Embryonic facial prominence (tissue), 1 donor: ENCODE results near the gene ATP5MG.
A peak's percentile ranks its signal among the peaks of the same experiment; 100 is the strongest.
"Not testable (repeated sequence)": the region's sequence is repeated elsewhere in the genome, so short reads cannot be mapped to it uniquely, and the experiment has no call there.

ENCODE experiments used
- DNase-seq: peaks from one replicate; pipeline ENCODE4 v3.0.0-alpha.2; 2016; ENCODE audit errors: extremely low spot score

Gene ATP5MG

GRCh38 chr11:118406599-118407166 lies 5.3 kb downstream of the ATP5MG start:
- DNase-seq = no peak

GRCh38 chr11:118410055-118410745 lies 8.8 kb downstream of the ATP5MG start:
- no peak for DNase-seq

GRCh38 chr11:118411530-118411929 lies 10.1 kb downstream of the ATP5MG start:
- no peak for DNase-seq

DNA sequence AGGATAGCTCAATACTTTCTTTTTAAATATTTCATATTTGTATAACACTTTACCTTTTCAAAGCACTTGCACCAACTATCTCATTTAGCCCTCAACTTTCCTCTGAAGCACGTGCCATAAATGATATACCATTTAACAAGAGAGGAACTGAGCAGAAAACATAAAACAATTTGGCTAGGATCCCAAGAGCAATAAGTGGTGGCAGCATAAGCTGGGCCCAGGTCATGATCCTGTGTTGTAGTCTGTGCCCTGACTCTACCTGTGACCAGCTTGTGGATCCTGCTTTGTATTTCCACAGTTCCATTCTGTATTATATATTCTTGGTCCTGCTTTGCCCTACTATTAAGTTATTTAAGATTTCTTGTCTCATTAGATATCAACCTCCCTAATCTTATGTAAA lies 11.5 kb downstream of the ATP5MG start:
- DNase-seq = no peak

GRCh38 chr11:118415062-118415738 lies 13.8 kb downstream of the ATP5MG start:
- DNase-seq = no peak

GRCh38 chr11:118415739-118416068 lies 14.3 kb downstream of the ATP5MG start:
- no peak for DNase-seq

DNA sequence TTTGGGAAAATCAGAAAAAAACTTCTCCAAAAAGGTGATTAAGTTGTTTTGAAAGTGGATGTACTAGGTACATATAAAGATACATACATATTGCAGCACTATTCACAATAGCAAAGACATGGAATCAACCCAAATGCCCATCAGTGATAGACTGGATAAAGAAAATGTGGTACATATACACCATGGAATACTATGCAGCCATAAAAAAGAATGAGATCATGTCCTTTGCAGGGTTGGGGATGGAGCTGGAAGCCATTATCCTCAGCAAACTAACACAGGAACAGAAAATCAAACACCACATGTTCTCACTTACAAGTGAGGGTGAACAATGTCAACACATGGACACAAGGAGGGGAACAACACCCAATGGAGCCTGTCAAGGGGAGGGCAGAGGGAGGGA lies 15.5 kb downstream of the ATP5MG start:
- not testable (repeated sequence) for DNase-seq

DNA sequence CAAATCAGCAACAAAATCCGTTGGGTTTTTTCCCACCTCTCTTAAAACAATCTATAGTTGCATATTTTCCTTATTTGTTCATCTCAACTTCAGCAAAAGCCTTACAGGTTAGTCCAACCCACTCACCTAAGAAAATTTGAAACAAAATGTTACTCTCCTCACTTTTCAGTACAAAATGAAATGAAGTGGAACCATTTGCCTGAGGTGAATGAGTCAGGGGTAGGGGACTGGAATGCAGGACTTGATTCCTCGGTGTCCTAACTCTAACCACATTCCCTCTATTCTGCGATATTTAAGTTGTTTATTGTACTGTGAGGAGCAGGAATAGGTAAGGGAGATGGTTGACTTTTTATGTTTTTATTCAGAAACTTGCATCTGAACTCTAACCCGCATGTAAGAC lies 16.4 kb downstream of the ATP5MG start:
- DNase-seq = no peak

DNA sequence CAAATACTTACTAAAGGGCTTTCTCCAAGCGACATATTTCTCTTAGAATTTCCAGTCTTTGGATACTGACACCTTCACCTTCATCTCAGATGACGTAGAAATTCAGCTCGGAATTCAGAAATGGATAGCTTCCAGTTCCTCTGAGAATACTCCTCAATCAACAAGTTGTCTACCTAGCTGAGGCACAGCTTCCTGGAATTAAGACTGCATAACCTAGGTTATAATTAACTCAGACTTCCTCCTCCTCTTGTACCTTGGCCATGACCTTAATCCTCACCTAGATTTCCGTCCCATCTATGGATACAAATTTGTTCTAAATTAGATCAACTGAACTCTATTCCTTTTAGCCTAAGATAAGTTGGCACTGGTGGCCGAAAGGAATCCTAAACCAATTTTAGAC lies 17.4 kb downstream of the ATP5MG start:
- no peak for DNase-seq

- DNase-seq = no peak
Observed at GRCh38 chr11:118427707-118428106, 26.3 kb downstream of the ATP5MG start.

DNA sequence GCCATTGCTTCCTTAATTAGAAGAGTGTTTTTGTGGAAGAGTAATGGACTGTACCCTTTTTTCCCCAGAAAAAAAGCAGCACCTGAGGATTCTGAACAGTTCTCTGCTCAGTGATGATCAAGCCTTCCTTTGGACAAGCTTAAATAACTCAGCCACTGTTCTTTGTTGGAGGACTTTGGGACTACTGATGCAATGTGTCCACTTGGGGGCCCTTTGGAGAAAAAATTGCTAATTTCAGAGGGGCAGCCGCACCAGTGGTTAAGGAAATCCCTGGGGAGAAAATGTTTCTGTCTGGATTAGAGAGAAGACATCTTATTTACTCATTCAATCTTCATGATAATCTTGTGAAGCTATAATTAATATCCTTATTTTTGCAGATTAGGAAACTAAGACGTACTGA lies 29.6 kb downstream of the ATP5MG start:
- no peak for DNase-seq

- DNase-seq = no peak
Observed at GRCh38 chr11:118434123-118434552, 32.7 kb downstream of the ATP5MG start.

GRCh38 chr11:118434553-118435289 lies 33.3 kb downstream of the ATP5MG start:
- DNase-seq = peak; percentile 56

DNA sequence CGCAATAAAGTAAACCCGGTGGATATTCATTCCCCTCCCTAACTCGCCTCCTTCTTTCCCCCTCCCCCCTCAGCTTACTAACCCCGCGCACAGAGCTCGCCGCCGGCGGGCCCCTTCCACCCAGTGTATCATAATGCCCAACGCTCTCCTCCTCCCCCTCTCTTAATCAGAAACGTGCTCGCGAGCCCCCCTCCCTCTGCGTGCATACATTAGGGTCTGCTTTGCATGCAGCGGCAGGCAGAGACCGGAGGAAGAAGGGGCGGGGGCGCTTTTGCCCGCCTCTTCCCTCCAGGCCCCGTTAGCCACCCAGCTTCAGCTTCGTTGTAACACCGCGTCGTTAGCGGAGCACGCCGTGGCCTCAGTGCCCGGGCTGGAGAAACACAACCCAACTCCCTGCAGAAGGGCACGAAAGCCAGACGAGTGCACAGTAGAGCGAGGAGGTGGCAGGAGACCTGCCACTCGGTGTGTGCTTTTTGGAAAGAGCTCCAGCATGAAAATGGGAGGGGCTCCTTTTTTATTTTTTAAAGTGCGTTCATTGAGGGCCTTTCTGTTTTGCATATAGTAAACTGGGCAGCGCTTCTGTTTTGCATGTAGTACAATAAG lies 34.0 kb downstream of the ATP5MG start:
- peak; percentile 65 for DNase-seq

DNA sequence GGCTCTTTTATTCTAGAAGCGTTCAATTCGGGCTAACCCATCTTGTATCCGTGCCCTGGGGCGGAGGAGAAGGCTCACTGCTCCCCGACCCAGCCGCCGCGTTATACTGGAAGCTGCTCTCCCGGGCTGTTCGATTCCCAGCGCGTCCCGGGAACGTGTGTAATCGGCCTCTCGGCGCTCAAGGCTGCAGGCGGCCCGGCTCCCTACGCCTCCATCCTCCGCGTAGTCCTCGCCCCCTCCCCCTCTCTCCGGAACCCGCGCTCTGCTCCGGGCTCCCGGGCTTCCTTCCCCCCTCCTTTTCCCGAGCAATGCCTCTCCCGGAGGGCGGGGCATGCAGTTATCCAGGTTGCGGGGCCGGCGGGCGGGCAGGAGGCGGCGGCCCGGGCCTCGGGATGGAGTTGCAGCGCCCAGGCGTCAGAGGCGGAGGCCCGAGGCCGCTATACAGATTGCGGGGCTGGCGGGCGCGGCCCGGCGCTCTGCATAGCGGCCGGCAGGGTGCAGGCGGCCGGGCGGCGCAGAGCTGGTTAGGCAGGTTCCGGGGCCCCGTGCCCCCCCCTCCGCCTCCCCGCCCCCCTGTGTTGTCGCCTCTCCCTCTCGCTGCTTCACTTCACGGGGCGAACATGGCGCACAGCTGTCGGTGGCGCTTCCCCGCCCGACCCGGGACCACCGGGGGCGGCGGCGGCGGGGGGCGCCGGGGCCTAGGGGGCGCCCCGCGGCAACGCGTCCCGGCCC lies 34.7 kb downstream of the ATP5MG start, which contains the start of gene KMT2A:
KMT2A (plus strand) TSS at position 600 of the 732 bp plus-strand sequence; CDS start at position 621, 21 bp downstream.
- DNase-seq = peak; percentile 96

DNA sequence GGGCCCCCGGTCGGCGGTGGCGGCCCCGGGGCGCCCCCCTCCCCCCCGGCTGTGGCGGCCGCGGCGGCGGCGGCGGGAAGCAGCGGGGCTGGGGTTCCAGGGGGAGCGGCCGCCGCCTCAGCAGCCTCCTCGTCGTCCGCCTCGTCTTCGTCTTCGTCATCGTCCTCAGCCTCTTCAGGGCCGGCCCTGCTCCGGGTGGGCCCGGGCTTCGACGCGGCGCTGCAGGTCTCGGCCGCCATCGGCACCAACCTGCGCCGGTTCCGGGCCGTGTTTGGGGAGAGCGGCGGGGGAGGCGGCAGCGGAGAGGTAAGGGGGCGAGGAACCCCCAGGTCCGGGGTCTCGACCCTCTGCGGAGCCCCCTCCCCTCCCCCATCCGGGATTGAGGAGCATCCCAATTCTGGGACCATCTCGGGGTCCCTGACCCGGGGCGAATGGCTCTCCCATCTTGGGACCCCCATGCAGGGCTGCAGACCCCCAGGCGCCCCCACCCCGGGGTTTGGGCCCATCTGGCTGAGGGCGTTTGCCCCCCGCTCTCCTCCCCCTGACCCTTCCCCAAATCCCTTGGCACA lies 35.3 kb downstream of the ATP5MG start:
- DNase-seq = no peak

DNA sequence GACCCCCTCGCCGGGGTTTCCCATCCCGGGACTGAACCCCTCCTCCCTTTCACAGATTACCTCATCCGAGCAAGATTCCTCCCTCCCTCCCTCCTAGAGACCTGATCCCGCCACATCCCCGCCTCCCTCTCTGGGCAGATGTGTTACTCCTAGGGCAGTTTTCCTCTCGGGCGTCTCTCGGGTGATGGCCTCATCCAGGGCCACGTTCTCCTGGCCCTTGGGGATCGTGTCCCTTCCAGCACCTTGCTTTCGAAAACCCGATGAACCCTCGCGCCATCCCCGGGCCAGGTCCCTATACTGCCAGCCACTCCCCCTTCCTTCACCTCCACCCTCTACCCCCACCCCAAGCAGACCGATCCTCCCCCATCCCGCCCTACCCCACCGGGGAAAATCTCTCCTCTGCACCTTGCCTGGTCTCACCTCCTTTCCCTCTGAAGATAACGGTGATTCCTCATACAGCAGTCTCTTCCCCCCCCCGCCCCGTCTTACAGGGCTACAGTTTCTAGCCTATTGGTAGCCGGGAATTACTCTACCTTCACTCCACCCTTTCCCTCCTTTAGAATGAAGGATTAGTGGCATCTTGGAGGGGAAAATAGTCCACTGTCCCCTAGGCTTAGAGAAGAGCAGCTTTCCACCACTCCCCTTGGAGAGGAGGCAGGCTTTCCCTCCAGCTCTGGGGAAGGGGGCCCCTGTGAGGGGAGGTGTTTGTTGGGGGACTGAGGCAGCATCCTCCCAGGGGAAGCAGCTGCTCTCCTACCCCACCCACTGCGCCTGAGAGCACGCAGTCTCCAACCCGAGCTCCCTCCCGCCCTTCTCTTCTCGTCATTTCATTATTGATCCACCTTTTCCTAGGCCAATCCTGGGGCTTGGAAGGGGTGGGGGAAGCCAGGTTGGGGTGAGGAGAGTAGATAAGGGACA lies 36.1 kb downstream of the ATP5MG start:
- DNase-seq = peak; percentile 57

GRCh38 chr11:118438314-118438931 lies 37.0 kb downstream of the ATP5MG start:
- DNase-seq = peak; percentile 76

DNA sequence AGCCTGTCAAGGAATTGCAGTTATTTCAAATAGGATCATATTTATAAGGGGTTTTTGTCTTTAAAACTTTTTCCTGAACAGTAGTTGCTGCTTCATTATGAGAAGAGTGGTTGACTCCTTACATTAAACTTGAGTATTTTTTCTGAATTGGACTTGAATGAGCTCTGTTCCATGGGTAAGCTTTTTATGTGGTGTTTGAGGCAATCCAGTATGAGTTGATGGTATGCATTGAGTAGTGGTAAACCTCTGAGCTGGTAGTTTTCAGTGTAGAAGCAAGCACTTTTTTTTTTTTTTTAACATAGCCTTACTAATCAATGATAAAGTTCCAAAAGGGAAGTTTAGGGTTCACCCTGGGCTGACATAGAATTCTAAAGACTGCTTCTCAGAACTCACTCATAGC lies 38.2 kb downstream of the ATP5MG start:
- no peak for DNase-seq
